NCI-H226 (cell line): ENCODE data around the gene HSPA1L.

Source experiments
- DNase-seq: peaks from one replicate; pipeline ENCODE4 v3.0.0-alpha.2; 2015

HSPA1L gene

DNA sequence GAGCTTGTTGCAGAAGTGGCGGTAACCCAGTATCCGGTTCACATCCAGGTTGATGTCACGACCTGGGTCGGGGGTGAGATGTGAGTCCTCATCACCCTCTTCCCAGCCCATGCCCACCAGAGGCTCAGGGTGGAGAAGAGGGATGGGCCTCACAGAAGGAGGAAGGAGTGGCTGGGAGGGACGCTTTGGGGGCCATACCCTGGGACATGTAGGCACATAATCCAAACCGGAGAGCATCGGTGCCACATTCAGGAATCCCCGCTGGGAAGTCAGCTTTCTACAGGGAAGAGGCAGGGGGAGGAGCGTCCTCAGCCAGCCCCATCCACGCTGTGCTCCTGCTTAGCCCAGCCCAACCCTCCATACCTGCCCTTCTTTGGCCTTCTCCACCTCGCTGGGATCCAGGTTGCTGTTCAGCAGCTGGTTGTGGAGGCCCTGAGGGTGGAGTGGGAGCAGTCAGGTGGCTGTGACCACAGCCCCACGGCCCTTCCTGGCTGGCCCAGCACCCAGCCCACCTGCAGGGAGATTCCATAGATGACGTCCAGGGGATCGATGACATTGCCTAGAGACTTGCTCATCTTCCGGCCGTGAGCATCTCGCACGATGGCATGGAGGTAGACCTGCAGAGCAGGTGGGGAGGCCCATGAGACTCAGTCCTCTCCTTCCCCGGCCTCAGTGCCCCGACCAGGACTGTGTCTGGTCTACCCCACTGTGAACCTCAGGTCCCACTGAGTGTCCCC is 34.4 kb downstream of the HSPA1L start:
- no peak for DNase-seq

DNA sequence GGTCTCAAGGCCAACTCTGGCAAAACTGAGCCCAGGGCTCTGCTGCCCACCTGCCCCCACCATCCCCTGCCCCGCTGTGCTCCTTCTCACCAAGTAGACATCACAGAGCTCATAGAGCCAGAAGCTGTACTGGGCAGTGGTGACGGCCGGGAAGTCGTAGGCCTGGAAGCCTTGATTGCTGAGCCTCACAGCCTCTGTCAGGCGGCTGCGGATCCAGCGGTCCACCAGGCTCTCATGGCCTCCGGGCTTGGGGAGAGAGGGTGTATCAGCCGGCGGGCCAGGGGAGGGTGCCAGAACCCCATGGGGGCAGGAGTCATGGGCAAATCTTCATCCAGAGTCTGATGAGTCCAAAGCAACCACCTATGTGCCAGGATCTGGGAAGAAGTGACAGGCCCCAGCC is 35.2 kb downstream of the HSPA1L start:
- no peak for DNase-seq

DNA sequence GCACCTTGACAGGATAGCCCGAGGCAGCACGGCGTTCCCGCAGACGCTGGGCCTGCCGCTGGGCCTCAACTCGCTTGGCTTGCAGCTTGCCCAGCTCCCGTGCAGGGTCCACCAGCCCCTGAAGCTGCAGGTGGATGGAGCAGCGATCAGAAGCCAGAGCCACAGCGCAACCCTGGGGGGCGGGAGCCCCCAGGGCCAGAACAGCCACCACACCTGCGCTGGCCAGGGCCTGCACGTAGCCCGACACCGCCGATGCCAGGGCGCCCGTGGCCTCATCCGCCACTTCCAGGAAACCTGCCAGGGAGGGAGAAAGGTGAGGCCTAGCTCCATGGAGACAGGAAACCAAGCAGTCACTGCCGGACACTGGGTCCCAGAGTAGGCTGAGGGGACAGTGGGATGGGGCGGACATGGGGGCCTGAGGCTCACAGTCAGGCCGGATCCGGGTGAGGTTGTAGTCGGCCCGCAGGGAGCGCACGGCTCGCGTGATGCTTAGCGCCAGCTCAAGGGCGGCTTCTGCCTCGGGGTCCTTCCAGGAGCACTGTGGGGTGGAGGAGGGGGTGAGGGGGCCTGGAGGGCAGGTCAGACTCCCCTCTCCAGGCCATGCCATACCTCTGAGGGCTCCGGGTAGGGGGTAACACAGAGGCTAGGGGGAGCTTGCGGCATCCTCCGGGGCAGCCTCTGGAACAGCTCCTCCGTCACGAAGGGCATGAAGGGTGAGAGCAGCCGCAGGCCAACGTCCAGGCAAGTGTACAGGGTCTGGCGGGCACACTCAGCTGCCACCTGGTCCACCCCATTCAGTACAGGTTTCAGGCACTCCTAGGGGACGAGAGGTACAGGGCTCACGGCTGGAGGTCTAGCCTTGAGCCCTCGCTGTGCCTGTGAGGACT is 35.8 kb downstream of the HSPA1L start:
- DNase-seq, result no peak

DNA sequence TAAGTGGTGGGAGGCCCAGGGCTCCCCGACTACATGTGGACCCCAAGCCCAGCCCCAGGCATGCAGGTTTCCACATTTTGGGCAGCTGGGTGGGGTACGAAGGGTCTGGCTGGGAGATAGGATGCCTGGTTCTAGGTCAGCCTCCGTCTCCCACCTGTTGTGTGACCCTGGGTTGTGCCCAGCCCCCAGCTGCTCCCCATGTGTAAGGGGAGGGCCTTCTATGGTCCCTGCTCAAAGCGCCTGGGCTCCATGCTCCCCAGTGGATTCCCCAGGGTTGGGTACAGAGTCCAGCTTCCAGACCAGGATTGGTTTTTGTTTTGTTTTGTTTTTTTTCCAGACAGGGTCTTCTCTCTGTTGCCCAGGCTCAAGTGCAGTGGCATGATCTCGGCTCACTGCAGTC is 36.9 kb downstream of the HSPA1L start:
- DNase-seq, result no peak

DNA sequence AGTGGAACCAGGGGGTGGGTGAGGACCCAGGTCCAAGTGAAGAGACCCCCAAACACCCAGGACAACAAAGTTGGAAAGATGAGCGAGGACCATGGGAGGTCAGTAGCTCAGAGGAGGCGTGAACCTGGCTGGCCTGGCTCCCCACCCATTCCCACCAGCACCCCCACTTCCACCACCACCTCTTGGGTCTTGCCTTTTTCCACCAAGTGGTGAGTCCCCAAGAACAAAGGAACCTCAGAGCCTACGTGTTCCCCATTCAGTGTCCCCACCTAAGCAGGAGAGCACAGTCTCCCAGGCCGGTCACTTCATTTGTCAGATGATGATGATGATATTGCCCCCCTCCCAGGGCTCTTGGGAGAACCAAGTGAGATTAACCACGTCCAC is 37.4 kb downstream of the HSPA1L start:
- DNase-seq, result no peak

DNA sequence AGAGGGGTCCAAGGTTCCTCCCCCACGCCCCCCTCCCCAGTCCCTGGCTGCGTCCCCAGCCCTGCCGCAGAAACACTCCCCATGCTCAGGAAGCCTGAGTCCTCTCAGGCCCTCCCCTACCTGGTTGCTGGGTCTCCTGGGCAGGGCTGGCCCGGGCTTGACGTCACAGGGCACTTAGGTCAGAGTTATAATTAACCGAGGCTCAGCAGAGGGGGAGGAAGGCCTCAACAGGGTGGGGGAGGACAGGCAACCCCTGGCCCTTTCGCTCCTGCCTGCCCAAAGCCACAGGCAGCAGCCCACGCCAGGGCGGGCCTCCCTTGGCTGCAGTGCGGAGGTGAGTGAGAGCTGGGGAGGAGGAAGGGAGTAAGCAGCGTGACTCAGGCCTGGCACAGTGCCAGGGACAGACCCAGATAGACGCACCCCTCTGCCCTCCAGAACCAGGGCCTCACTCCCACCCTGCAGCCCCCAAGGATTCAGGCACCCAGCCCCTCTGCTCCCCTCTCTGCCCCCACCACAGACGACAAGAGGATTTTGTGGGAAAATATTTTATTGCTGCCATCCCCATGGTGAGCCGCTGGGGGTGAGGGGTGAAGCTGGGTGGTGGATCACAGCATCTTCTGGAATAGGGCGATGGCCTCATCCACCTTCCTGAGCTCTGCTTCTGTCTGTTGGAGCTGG is 38.0 kb downstream of the HSPA1L start, which contains the start of gene VWA7:
TSS of gene VWA7 (minus strand) at position 340 of the 678 bp plus-strand sequence. CDS start 549 bp downstream, outside the sequence.
- peak; percentile 98 for DNase-seq

DNA sequence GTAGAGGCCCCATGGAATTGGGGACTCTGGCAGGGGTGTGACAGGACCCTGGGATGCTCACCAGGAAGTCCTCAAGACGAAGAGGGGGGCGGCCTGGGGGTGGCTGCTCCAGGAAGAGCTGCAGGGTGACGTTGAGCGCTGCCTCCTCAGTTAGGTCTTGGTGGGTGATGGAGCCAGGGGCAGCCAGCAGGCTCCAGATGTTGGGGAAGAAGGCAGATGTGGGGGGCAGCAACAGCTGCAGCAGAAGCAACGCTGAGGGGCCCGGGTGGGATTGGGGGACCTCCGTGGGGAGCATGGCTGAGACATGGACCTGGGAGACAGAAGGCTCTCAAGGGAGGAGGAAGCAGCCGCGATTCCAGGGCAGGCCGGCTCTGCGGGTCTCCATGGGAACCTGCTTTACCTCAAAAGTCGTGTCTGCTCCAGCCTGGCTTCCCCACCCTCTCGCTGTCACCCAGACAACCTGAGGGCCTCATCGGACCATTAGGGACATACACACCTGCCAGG is 38.5 kb downstream of the HSPA1L start:
- DNase-seq, result no peak

DNA sequence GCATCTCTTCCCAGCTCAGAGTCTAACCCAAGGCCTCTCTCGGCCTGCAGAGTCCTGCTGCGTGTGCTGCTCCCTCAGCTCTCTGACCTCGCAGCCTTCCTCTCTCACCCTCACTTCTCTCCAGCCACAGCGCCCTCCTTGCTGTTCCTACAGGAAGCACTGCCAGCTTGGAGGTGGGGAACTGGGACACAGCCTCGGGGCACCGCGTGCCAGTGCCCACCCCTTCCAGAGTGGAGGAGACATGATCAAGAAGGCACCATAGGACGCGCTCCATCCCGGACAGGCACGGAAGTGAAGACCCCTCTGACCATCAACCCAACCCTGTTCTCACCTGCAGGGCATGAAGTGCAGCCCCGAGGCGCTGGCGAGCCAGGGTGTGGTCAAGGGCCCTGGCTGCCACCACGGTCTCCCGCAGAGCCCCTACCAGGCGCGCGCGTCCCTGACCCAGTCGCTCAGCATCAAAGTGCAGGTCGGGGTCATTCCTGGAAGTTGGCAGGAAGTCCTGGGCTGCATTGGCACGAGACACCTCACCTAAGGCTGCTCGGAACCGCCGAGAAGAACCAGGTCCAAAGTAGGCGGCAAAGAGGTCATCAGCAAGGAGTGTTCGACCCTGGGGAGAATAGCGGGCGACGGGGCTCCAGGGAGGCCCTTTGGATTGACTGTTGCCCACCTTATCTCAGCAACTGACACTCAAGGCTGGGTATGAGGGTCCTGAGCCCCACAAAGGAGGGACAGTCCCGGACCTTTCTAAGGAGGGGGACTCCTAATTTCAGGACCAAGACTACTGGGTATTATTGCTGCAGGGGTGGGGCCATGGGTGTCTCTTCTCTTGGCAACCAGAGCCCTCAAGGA is 39.2 kb downstream of the HSPA1L start:
- DNase-seq, result no peak

DNA sequence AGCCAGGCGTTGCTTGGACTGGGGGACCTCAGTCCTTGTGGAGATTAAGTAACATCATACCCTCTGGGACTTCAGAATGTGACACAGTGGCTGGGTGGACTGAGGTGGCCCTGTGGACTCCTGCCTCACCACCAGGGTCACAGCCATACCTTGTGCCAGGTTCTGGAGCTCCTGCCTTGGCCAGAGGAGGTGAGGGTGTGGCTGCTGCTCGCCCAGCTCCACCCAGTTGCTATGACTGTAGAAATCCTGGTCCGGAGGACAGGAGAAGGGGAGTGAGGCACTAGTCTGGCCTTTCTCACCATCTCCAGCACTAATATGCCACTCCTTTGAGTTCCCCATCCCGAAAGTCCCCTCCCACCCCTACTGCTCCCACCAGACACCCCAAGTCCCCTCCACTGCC is 39.9 kb downstream of the HSPA1L start:
- no peak for DNase-seq

DNA sequence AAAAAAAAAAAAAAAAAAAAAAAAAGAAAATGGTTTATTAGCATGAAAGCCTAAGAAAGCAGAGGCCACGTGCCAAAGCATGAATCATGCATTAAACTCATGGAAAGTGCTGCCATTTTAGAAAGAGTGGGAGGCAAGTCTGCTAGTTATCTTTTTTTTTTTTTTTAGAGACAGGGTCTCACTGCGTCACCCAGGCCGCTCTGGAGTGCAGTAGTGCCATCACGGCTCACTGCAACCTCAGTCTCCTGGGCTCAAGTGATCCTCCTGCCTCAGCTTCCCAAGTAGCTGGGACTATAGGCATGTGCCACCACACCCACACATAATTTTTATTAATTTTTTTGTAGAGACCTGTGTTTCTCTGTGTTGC is 43.1 kb downstream of the HSPA1L start:
- DNase-seq, result no peak

DNA sequence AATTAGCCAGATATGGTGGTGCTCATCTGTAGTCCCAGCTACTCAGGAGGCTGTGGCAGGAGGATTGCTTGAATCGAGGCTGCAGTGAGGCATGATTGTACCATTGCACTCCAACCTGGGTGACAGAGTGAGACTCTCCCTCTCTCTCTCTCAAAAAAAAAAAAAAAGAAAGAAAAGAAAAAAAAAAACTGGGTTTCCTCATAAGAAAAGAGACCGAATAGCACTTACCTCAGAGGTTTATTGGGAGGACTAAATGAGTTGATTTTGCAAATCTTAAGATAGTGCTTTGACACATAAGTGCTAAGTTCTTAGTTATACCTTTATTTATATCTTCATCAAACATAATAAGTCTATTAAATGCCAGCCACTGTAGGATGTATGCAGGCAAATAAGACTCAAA is 44.2 kb downstream of the HSPA1L start:
- DNase-seq, result no peak

DNA sequence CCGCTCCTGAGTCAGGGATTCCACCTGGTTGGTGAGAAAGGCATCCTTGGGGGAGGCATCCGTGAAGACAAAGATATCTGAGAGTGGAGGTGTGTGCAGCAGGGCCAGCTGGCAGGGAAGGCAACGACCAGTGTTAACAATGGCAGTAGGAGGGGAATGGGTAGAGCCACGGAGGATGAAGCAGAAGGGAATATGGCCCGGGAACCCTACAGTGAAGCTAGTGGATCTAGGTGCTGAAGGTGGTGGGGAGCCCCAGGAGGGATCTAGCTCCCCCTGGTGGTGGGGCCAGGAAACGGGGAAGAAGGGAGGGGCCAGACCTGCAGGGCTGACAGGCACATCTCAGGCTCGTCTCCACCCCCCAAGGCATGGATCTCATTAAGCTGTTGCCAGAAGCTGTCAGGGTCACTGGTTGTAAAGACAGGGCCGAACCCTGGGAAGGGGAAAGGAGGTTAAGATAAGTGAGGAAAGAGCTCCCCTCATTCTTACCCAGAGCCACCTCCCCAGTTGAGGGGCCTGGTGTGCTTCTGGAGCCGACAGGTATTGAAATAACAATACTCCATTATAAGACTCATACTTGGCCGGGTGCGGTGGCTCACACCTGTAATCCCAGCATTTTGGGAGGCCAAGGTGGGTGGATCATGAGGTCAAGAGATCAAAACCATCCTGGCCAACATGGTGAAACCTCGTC is 45.3 kb downstream of the HSPA1L start:
- DNase-seq, result peak; percentile 39

DNA sequence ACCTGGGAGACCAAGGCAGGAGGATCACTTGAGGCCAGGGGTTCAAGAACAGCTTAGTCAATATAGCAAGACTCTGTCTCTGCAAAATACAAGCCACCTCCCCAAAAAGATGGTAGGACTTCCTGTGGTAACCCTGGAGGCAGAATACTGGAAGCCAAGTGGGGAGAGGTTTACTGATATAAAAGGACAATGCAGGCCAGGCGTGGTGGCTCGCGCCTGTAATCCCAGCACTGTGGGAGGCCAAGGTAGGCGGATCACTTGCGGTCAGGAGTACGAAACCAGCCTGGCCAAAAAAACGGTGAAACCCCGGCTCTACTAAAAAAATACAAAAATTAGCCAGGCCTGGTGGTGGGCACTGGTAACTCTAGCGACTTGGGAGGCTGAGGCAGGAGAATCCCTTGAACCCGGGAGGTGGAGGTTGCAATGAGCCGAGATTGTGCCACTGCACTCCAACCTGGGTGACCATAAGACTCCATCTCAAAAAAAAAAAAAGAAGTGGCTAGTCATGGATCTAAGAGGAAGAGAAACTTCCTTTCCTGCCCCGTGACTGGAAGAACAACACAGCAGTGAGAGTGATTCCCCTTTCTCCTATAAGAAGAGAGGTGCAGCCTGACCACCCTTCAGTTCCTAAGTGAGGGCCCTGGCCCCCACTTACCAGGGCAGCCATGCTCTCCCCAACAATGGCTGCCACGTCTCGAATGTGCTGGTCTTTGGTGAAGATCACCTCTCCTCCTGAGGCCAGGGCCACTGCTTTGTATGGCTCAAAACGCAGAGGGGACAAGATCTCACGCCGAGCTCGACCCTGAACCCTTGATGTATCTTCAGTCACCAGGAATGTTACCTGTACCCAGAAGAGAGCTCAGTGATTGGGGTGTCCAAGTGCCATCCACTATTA is 46.5 kb downstream of the HSPA1L start:
- no peak for DNase-seq

DNA sequence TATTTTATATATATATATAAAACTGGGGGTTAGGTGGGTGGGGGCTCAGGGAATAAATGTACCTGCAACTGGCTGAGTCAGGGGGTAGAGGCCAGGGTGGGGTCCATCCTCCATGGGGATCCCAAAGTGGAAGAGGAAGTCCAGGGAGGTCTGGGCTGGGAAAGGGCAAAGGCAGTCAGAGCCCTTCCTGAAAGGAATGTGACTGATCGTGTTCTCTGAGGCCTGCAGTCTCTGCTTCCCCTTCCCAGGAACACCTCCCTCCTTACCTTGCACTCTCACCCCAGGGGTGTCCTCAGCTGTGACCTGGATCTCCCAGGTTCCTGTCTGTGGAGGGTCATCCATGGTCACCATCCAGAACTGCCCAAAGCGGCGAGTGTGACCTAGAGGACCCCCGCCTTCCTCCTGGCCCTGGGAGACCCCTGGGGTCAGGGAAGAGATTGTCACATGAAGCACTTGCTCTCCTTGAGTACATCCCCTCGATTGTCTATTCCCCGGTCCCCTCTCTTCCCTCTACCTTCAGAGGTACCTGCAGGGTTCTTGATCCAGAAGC is 47.9 kb downstream of the HSPA1L start:
- DNase-seq, result no peak

DNA sequence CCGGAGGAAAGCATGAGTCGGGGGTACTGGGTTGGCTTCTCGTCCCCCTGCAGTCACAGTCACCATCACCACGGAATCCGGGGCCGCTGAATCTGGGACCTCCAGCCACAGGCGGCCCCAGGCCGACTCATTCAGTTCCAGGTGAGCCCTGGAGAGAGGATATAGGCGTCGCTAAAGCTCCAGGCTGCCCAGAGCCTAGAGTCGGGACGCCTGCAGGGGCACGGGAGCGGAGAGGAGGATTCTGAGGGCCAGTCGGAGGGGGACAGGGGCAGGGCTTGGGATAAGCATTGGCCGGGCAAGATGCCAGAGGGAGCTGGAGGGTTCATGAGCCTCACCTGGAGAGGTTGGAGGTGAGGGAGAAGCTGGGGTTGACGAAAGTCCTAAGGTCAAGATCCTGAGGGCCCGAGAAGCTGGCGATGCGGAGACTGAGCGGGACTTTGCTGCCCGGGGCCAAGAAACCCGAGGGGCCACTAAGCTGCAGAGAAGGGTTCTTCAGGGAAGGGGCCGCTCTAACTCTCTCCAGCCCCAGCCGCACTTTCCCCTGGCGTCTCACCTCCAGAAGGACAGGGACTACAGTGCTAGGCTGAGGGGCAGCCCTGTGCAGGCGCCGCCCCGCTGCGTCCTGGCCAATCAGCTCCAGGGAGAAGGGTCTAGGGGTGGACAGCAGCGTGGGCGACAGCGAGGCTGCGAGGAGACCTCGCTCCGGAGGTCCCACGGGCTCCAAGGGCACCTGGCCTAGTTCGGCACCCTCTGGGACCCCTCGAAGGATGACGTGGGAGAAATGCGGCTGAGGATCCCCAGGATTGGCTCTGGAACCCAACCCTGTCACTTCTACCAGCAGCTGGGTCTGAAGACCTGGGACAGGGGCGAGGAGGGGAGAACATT is 48.9 kb downstream of the HSPA1L start:
- no peak for DNase-seq

DNA sequence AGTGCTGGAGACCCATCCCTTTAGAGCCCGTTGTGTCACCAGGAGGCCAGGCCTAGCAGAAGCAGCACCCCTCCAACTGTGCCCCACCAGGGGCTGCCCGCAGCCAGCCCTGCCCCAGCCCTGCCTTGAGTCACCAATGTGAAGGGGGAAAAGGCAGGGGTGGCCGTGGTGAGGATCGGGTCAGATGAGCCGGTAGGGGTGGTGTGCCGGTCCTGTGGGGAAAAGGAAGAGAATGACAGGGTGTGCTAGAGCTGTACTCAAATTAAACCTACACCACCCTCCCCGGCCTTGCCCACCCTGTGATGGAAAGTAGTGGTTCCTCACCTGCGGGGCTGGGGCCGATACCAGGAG is 49.5 kb downstream of the HSPA1L start:
- DNase-seq, result no peak

DNA sequence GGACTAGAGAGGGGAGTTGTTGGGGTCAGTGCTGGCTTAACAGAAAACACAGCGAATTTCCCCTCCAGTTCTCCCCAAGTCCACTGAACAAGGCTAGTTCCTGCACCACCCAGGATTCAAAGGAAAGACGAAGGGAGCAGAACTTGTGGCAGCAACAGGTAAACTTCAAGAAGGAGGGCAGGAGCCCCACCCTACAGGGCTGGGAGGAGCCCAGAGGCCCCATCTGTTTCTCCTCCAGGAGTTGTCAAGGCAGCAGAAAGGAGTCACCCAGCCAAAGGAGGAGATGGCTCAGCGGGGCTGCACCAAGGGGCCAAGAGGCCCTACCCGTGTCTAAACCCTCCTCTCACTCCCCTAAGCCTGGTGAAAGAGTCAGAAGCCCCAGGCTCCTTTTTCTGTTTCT is 50.9 kb downstream of the HSPA1L start:
- no peak for DNase-seq

DNA sequence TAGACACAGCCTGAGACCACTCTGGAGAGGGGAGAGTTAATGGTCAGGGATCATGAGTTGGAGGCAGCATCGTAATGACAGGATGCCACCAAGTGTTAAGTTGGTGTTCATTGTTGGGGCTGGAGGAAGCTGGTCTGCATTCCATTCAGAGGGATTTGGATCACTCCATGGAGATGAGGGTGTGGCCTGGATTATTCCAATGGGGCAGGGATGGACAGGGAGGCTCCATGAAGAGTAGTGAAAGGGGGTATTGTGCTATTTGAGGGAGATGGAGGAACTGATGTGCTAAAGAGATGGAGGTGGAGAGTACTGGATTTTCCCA is 51.5 kb downstream of the HSPA1L start:
- DNase-seq, result peak; percentile 48

DNA sequence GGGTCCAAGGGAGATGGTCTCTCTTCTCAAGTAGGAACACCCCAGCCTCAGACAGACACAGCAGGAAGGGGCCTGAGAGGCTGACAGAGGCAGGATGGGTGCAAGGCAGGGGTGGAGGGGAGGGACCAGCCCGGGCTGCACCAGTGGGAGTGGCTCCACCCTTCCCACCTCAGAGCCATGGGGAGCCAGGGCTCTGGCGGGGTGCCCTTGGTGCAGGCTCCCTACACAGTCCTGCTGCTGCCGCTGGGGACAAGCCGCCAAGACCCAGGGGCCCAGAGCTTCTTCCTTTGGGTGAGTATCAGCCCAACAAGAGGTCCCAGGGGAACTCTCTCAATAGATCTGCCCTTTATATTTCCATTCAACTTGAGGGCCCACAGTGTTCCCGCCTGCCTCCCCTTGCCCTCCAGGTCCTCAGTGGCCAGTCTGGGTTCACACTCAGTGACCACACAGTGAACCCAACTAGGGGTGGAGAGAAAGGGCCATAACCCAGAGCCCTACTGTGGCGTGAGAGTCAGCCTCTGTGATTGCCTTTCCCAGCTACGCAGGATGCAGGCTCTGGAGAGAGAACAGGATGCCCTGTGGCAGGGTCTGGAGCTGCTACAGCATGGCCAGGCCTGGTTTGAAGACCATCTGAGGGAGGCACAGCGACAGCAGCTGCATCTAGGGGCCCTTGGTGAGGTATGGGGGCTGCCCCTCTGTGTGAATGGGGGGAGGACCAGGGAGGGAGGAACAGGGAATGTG is 52.0 kb downstream of the HSPA1L start:
- DNase-seq, result no peak
